Testis (tissue), 2 donors: ENCODE measurements around the gene SPATA25.

Experiments
- CTCF ChIP-seq, 3 experiments: fragments of 450-650 bp in 2 of 3; fragments of 200-600 bp in 1 of 3; sonication (generic) in 1 of 3; IDR thresholded peaks; one replicate each; pipeline ENCODE4 v1.5.1; 2016 to 2019; ENCODE audit warnings: antibody characterized with exemption in 3 of 3, mild to moderate bottlenecking in 2 of 3, moderate library complexity in 1 of 3
- POLR2A ChIP-seq: fragments of 450-650 bp; IDR thresholded peaks from one replicate; pipeline ENCODE4 v1.6.1; 2017; ENCODE audit warnings: antibody characterized with exemption, mild to moderate bottlenecking, moderate library complexity

DNA sequence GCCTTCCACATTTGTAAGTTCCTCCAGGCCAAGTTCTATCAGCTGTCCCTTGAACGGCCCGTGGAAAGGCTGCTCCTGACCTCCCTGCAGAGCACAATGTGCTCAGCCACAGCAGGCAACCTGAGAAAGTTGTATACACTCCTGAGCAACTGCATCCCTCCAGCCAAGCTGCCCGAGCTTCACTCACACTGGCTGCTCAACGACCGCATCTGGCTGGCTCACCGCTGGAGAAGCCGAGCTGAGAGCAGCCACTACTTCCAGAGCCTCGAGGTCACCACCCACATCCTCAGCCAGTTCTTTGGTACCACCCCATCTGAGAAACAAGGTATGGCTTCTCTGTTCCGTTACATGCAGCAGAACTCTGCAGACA is 4.3 kb downstream of the SPATA25 start:
- TF ChIP-seq CTCF (IDR thresholded peaks at IDR 0.05) (no peak), POLR2A (no peak)
